ENCODE results near the gene HIBCH. TPM values are rescaled to one million over a fixed set of nuclear protein-coding genes. Genes with fewer than 3 reads are reported as not detected.

Gene HIBCH
- total and polyA plus RNA-seq, 2 donors (not counting 3 experiments of a cell fraction or from before 2014, with no cell fraction given), result 6.4 to 24.7 TPM

GRCh38 chr2:190283783-190284182 is 35.8 kb downstream of the HIBCH start:
- no peaks in the 10 kb centered on the region for H3K79me2 ChIP-seq (ENCODE audit: control insufficient read depth, insufficient read depth, low read length)
- TF ChIP-seq JUN (IDR thresholded peaks at IDR 0.05; ENCODE audit: borderline replicate concordance, insufficient read depth, insufficient read length, low read depth), result no peak
- no peak for TF ChIP-seq GATA2 (IDR thresholded peaks at IDR 0.05; ENCODE audit: insufficient read depth, insufficient read length, low read depth, low read length)
- no peak for TF ChIP-seq CTCF (IDR thresholded peaks at IDR 0.05; ENCODE audit: extremely low read depth in 1 of 2, insufficient read depth in 1 of 2, low read depth in 1 of 2, low read length in 2 of 2)
- TF ChIP-seq POLR2A (IDR thresholded peaks at IDR 0.05; ENCODE audit: low read depth, low read length), result no peak
- no peak for TF ChIP-seq POLR2AphosphoS5 (IDR thresholded peaks at IDR 0.05; ENCODE audit: insufficient read depth, low read depth, low read length)
- no peak for TF ChIP-seq MYC (IDR thresholded peaks at IDR 0.05; ENCODE audit: low read depth, low read length)
- no peak for TF ChIP-seq MAX (IDR thresholded peaks at IDR 0.05; ENCODE audit: insufficient read depth, insufficient read length)
- TF ChIP-seq EZH2 (IDR thresholded peaks at IDR 0.05; ENCODE audit: borderline replicate concordance, low read depth, low read length, severe bottlenecking), result no peak
- no peak for TF ChIP-seq FOS (IDR thresholded peaks at IDR 0.05; ENCODE audit: borderline replicate concordance, insufficient read depth, low read length)
- FAIRE-seq (no peak), DNase-seq (ENCODE audit: low read depth, low spot score) (no peak)
- no TSS peak for BruUV-seq (replicated peaks)
- CTCF ChIA-PET, result interaction anchor here (1.9 kb wide), 1 partner anchor 18 kb away, joined by 4 read pairs; no protein-coding TSS in a partner anchor
- H3K4me2 ChIP-seq (ENCODE audit: insufficient read depth, low read length), result no peak overlapping the region
- no peaks in the 10 kb centered on the region for H3K27me3 ChIP-seq (ENCODE audit: control insufficient read depth in 2 of 2, insufficient read depth in 2 of 2, low read length in 2 of 2)
- H3K9me1 ChIP-seq (replicated peaks; ENCODE audit: control insufficient read depth, extremely low read depth, insufficient read depth, low read length), result no peaks in the 10 kb centered on the region
- H4K20me1 ChIP-seq (replicated peaks; ENCODE audit: control insufficient read depth, extremely low read depth, insufficient read depth, low read length), result no peaks in the 10 kb centered on the region
- no peak overlapping the region for H3K27ac ChIP-seq (ENCODE audit: insufficient read depth, low read depth, low read length)
- intact Hi-C loops (cut with micrococcal nuclease) (no loop called here), dilution Hi-C loops (cut with MboI; ENCODE audit: extremely low pct_ligation_motif_present, low sequenced_read_pairs) (no loop called here)
- POLR2A ChIA-PET, result no interaction called here
- H3K36me3 ChIP-seq (ENCODE audit: control insufficient read depth in 2 of 2, extremely low read depth in 1 of 2, insufficient read depth in 2 of 2, low read length in 2 of 2), result peaks cover 2 to 3% of the 10 kb centered on the region in 2 experiments
- no peak overlapping the region for H2AFZ ChIP-seq (ENCODE audit: low read depth, low read length)
- no peaks in the 10 kb centered on the region for H3K9me3 ChIP-seq (replicated peaks; ENCODE audit: control insufficient read depth, insufficient read depth, low read length)
- no peak overlapping the region for H3K4me3 ChIP-seq (replicated peaks in 1 of 3; ENCODE audit: insufficient read depth in 1 of 3, low read depth in 1 of 3, low read length in 3 of 3)
- no peak overlapping the region for H3K9ac ChIP-seq (replicated peaks; ENCODE audit: extremely low read depth, insufficient read depth, low read length)
- H3K4me1 ChIP-seq (ENCODE audit: control insufficient read depth, extremely low read depth, insufficient read depth, low read length), result peaks cover 2% of the 10 kb centered on the region
